B cell (primary cell): ENCODE data around the gene ALKBH4. TPM values are rescaled to one million over a fixed set of nuclear protein-coding genes. Genes with fewer than 3 reads are reported as not detected.
A peak's percentile ranks its signal among the peaks of the same experiment; 100 is the strongest.

Experiments used
- ATAC-seq: fragments of 200-7000 bp; cut with Tn5 transposase; one replicate; pipeline ENCODE4 v1.10.0; 2021; ENCODE audit warnings: low read depth, mild to moderate bottlenecking, moderate number of reproducible peaks, moderate library complexity
- CTCF ChIA-PET: fragments of 350-600 bp; sonication (Branson Sonifier 250); formaldehyde crosslinking; loops from one replicate; lab custom pipeline; 2021; ENCODE audit warnings: antibody characterized with exemption, inconsistent platforms; lab: Charles Lee
- POLR2A ChIA-PET: fragments of 350-600 bp; sonication (Branson Sonifier 250); formaldehyde crosslinking; loops from one replicate; lab custom pipeline; 2021; ENCODE audit warnings: antibody characterized with exemption; lab: Charles Lee
- DNase-seq: peaks from one replicate; pipeline ENCODE4 v3.0.0; 2013
- H2AFZ ChIP-seq: 2 replicates; pipeline ENCODE4 v1.6.1; 2012; ENCODE audit warnings: mild to moderate bottlenecking, low read depth, low read length; ENCODE audit not compliant: insufficient read depth, poor library complexity, severe bottlenecking
- H3K27ac ChIP-seq, 2 donors: 1 replicate in 1 of 2; 2 replicates in 1 of 2; pipeline ENCODE4 v1.5.1; 2012 to 2013; ENCODE audit warnings: low read length in 2 of 2, mild to moderate bottlenecking in 2 of 2, moderate library complexity in 1 of 2
- H3K27me3 ChIP-seq, 4 experiments: fragments of 200-600 bp in 1 of 4; sonication (generic) in 1 of 4; replicated peaks in 1 of 4; 1 replicate in 2 of 4; 2 replicates in 2 of 4; pipeline versions ENCODE4 v1.6.1 to v1.7.0; 2013 to 2016; ENCODE audit warnings: low read length in 3 of 4, mild to moderate bottlenecking in 2 of 4, mixed read lengths in 1 of 4, moderate library complexity in 1 of 4; ENCODE audit not compliant: insufficient read depth in 4 of 4, control insufficient read depth in 3 of 4; ENCODE audit errors: control extremely low read depth in 1 of 4
- H3K36me3 ChIP-seq, 2 experiments: replicated peaks in 1 of 2; 1 replicate in 1 of 2; 2 replicates in 1 of 2; pipeline versions ENCODE4 v1.6.1 to v1.7.1; 2013; ENCODE audit warnings: low read length in 1 of 2; ENCODE audit not compliant: insufficient read depth in 2 of 2, control insufficient read depth in 1 of 2; ENCODE audit errors: control extremely low read depth in 1 of 2, extremely low read depth in 1 of 2
- H3K4me1 ChIP-seq, 2 donors: fragments of 200-600 bp in 1 of 2; sonication (generic) in 1 of 2; 1 replicate in 1 of 2; 2 replicates in 1 of 2; pipeline versions ENCODE4 v1.5.1 to v1.6.1; 2013 to 2017; ENCODE audit warnings: low read length in 2 of 2; ENCODE audit not compliant: control insufficient read depth in 2 of 2, insufficient read depth in 2 of 2
- H3K4me2 ChIP-seq: replicated peaks from 2 replicates; pipeline ENCODE3; 2012; ENCODE audit warnings: mild to moderate bottlenecking, low read depth, low read length; ENCODE audit not compliant: poor library complexity, severe bottlenecking
- H3K4me3 ChIP-seq, 5 experiments: fragments of 200-600 bp in 1 of 5; sonication (generic) in 1 of 5; 1 replicate in 3 of 5; 2 replicates in 2 of 5; pipeline versions ENCODE4 v1.5.1 to v1.7.0; 2011 to 2016; ENCODE audit warnings: low read length in 4 of 5, mild to moderate bottlenecking in 4 of 5, low read depth in 2 of 5, control low read depth in 1 of 5, moderate library complexity in 1 of 5; ENCODE audit not compliant: insufficient read depth in 1 of 5; ENCODE audit errors: control extremely low read depth in 1 of 5, extremely low read depth in 1 of 5
- H3K79me2 ChIP-seq: fragments of 200-600 bp; sonication (generic); one replicate; pipeline ENCODE4 v1.6.0; 2016; ENCODE audit warnings: low read length; ENCODE audit not compliant: control insufficient read depth, insufficient read depth
- H3K9ac ChIP-seq: fragments of 200-600 bp; sonication (generic); 2 replicates; pipeline ENCODE4 v1.6.1; 2017; ENCODE audit warnings: mild to moderate bottlenecking, low read length, moderate library complexity
- H3K9me3 ChIP-seq, 3 donors: one replicate each; pipeline versions ENCODE4 v1.6.1 to v1.7.1; 2013; ENCODE audit warnings: low read length in 2 of 3; ENCODE audit not compliant: control insufficient read depth in 2 of 3, insufficient read depth in 1 of 3; ENCODE audit errors: control extremely low read depth in 1 of 3
- H4K20me1 ChIP-seq: 2 replicates; pipeline ENCODE4 v1.6.0; 2012; ENCODE audit warnings: mild to moderate bottlenecking, low read length; ENCODE audit not compliant: insufficient read depth, control insufficient read depth, poor library complexity, severe bottlenecking
- H3K27ac Mint-ChIP-seq: one replicate; pipeline ENCODE4 v1.8.0; 2021; ENCODE audit warnings: mixed read lengths
- H3K27me3 Mint-ChIP-seq: one replicate; pipeline ENCODE4 v1.8.0; 2021; ENCODE audit warnings: mixed read lengths
- H3K4me1 Mint-ChIP-seq: one replicate; pipeline ENCODE4 v1.8.0; 2021; ENCODE audit warnings: mixed read lengths
- H3K4me3 Mint-ChIP-seq: one replicate; pipeline ENCODE4 v1.8.0; 2021; ENCODE audit warnings: mixed read lengths
- H3K9me3 Mint-ChIP-seq: one replicate; pipeline ENCODE4 v1.8.0; 2022; ENCODE audit warnings: mixed read lengths; ENCODE audit not compliant: insufficient read depth
- EZH2 ChIP-seq: IDR thresholded peaks from 2 replicates; pipeline ENCODE4 v1.6.1; 2012; ENCODE audit warnings: borderline replicate concordance, low read depth, mild to moderate bottlenecking, moderate library complexity, low read length; ENCODE audit not compliant: insufficient read depth, poor library complexity, severe bottlenecking
- WGBS: methylation state at CpG from one replicate; pipeline ENCODE4 v1.1.5; 2013; ENCODE audit warnings: missing lambda C conversion rate; ENCODE audit not compliant: insufficient coverage; 5-methylcytosine and 5-hydroxymethylcytosine counted together
- intact Hi-C: fragments of 100-400 bp; cut with micrococcal nuclease; formaldehyde crosslinking; loops from one replicate; pipeline ENCODE4 v1.10.0; 2022
- polyA plus RNA-seq: library from polyadenylated mRNA; depleted of rRNA; stranded (reverse); fragments of >200 nt; gene quantifications from 2 replicates; pipeline ENCODE4 v1.2.3, GENCODE V29; 2012
- total RNA-seq, 2 donors: library from RNA; stranded (reverse); fragments of 120-200 nt in 1 of 2; gene quantifications; 1 replicate in 1 of 2; 2 replicates in 1 of 2; pipeline versions ENCODE4 v1.2.3 to v1.2.4, GENCODE V29; 2013 to 2022
- TF ChIP-seq, protein P1 (sequence below): fragments of 200-600 bp; IDR thresholded peaks from one replicate; pipeline ENCODE4 v1.8.0; 2022; ENCODE audit warnings: antibody characterized with exemption, mild to moderate bottlenecking

The ALKBH4 gene
- total and polyA plus RNA-seq, 2 donors (not counting 1 experiment from before 2014, with no cell fraction given): 6.2 to 8.6 TPM

DNA sequence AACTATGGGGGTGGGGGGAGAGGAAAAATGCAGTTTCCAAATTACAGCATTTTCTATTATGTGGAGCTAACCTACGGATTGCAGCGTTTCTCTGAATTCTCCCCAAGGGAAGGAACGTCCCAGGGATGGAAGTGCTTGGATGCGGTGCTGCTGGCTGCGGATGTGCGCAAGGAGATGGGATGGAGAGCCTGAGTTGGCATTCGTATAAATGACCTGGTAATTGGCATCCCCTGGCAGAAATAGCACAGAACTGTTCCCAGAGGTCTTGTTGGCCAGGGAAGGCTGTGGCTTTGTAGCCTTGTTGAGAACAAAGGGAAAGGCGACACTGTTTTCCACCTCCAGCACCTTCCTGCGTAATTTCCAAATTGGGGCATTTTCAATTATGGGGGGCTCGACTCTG is 28.5 kb downstream of the ALKBH4 start:
- DNase-seq (no peak), ATAC-seq (no peak)
- Histone ChIP-seq H4K20me1 (peaks cover 9% of the 10 kb centered on the region), H3K79me2 (peaks cover 70% of the 10 kb centered on the region), H3K27ac (peak overlapping the region in 1 of 2 donors; percentile 100), H3K4me3 (peak overlapping the region in 1 of 5 experiments; percentile 20), H3K4me1 (peaks cover 53 to 68% of the 10 kb centered on the region in 2 donors), H3K9me3 (no peaks in the 10 kb centered on the region), H3K36me3 (peaks cover 2 to 49% of the 10 kb centered on the region in 2 experiments), H3K27me3 (no peaks in the 10 kb centered on the region), H3K4me2 (peak overlapping the region; percentile 95), H3K9ac (peak overlapping the region; percentile 25), H2AFZ (no peak overlapping the region)
- 97% methylated on average over 8 of the region's 10 CpGs for WGBS
- Mint-ChIP-seq H3K27ac (peak overlapping the region; percentile 98), H3K9me3 (no peaks in the 10 kb centered on the region), H3K27me3 (no peaks in the 10 kb centered on the region), H3K4me3 (peak overlapping the region; percentile 99), H3K4me1 (peaks cover 53% of the 10 kb centered on the region)
- no peak for TF ChIP-seq EZH2
- TF ChIP-seq, protein P1, sequence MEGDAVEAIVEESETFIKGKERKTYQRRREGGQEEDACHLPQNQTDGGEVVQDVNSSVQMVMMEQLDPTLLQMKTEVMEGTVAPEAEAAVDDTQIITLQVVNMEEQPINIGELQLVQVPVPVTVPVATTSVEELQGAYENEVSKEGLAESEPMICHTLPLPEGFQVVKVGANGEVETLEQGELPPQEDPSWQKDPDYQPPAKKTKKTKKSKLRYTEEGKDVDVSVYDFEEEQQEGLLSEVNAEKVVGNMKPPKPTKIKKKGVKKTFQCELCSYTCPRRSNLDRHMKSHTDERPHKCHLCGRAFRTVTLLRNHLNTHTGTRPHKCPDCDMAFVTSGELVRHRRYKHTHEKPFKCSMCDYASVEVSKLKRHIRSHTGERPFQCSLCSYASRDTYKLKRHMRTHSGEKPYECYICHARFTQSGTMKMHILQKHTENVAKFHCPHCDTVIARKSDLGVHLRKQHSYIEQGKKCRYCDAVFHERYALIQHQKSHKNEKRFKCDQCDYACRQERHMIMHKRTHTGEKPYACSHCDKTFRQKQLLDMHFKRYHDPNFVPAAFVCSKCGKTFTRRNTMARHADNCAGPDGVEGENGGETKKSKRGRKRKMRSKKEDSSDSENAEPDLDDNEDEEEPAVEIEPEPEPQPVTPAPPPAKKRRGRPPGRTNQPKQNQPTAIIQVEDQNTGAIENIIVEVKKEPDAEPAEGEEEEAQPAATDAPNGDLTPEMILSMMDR: no peak
- ChIA-PET POLR2A (interaction anchor here (0.7 to 13.6 kb wide), 4 partner anchors 8 to 28 kb away, joined by 6 to 223 read pairs (median 72); no protein-coding TSS in a partner anchor), CTCF (interaction anchor here (1.8 to 46.3 kb wide), 3 partner anchors 14 to 25 kb away, joined by 6 to 1182 read pairs (median 10); no protein-coding TSS in a partner anchor)
- intact Hi-C loops: no loop called here

DNA sequence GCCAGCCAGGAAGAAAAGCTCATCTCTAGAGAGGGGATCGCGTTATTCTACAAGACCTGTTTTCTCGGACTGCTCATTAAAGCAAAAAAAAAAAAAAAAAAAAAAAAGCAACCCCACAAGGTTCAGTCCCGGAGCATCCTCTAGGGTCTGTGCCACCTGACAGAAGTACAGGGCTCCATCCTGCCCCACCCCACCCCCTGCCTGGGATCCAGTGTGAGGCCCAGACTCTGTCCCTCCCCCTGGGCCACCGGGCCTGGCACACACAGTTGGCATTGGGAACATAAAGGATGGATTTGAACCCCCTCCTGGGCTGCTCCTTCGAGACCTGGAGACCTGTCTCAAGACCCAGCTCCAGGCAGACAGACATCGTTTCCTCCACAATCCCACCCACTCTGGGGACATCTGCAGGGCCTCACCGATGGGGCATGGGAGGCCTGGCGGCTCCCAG is 30.6 kb downstream of the ALKBH4 start:
- ATAC-seq: peak; percentile 2
- Histone ChIP-seq H3K27ac (peak overlapping the region; percentile 76 to 100), H3K9me3 (no peaks in the 10 kb centered on the region), H3K4me1 (peaks cover 63 to 74% of the 10 kb centered on the region in 2 donors), H3K4me3 (peak overlapping the region; percentile 87 to 97 (median 94)), H3K4me2 (peak overlapping the region; percentile 95), H3K79me2 (peaks cover 69% of the 10 kb centered on the region), H3K36me3 (peaks cover 2 to 31% of the 10 kb centered on the region in 2 experiments), H2AFZ (peak overlapping the region; percentile 64), H3K9ac (peak overlapping the region; percentile 95), H4K20me1 (peaks cover 7% of the 10 kb centered on the region), H3K27me3 (no peaks in the 10 kb centered on the region)
- intact Hi-C loops: no loop called here
- peak overlapping the region; percentile 98 for H3K27ac Mint-ChIP-seq
- peaks cover 66% of the 10 kb centered on the region for H3K4me1 Mint-ChIP-seq
- WGBS: 18% methylated on average over 6 of the region's 9 CpGs
- CTCF ChIA-PET: interaction anchor here (2.5 to 46.3 kb wide), 2 partner anchors 7 to 23 kb away, joined by 18 to 1182 read pairs; no protein-coding TSS in a partner anchor
- DNase-seq: no peak
- H3K27me3 Mint-ChIP-seq: no peaks in the 10 kb centered on the region
- H3K9me3 Mint-ChIP-seq: no peaks in the 10 kb centered on the region
- peak overlapping the region; percentile 99 for H3K4me3 Mint-ChIP-seq
- POLR2A ChIA-PET: interaction anchor here (0.5 to 13.6 kb wide), 10 partner anchors 10 to 39 kb away, joined by 3 to 223 read pairs (median 6); no protein-coding TSS in a partner anchor
- no peak for TF ChIP-seq EZH2
- TF ChIP-seq, protein P1: no peak
